Sigmoid colon (tissue), 7 donors: Measurements from ENCODE around the gene THRB. TPM values are rescaled to one million over a fixed set of nuclear protein-coding genes. Genes with fewer than 3 reads are reported as not detected.

ENCODE experiments used
- DNase-seq: peaks from one replicate; pipeline ENCODE4 v3.0.0-alpha.2; 2019
- H3K27ac ChIP-seq, 4 donors: fragments of 200-600 bp; sonication (generic); one replicate each; pipeline ENCODE4 v1.5.1; 2016 to 2019; ENCODE audit warnings: mild to moderate bottlenecking in 1 of 4
- H3K27me3 ChIP-seq, 3 donors: fragments of 200-600 bp; sonication (generic); one replicate each; pipeline ENCODE4 v1.5.1; 2019; ENCODE audit warnings: mild to moderate bottlenecking in 1 of 3
- H3K36me3 ChIP-seq, 4 donors: fragments of 200-600 bp; sonication (generic); one replicate each; pipeline ENCODE4 v1.5.1; 2016 to 2019
- H3K4me1 ChIP-seq, 4 donors: fragments of 200-600 bp; sonication (generic); one replicate each; pipeline ENCODE4 v1.5.1; 2017 to 2019
- H3K4me3 ChIP-seq, 4 donors: fragments of 200-600 bp; sonication (generic); one replicate each; pipeline ENCODE4 v1.5.1; 2017 to 2019; ENCODE audit warnings: mild to moderate bottlenecking in 2 of 4, moderate library complexity in 1 of 4
- H3K9me3 ChIP-seq, 4 donors: fragments of 200-600 bp in 3 of 4; sonication (generic) in 3 of 4; one replicate each; pipeline versions ENCODE4 v1.5.1 to v1.6.1; 2013 to 2019
- EP300 ChIP-seq, 4 donors: sonication (generic); formaldehyde crosslinking; IDR thresholded peaks; one replicate each; pipeline ENCODE4 v1.6.1; 2017; ENCODE audit warnings: antibody characterized with exemption in 4 of 4
- POLR2A ChIP-seq, 2 donors: fragments of 450-650 bp; IDR thresholded peaks; one replicate each; pipeline ENCODE4 v1.6.1; 2016; ENCODE audit warnings: antibody characterized with exemption in 2 of 2, mild to moderate bottlenecking in 2 of 2, moderate library complexity in 2 of 2
- POLR2AphosphoS5 ChIP-seq, 4 donors: sonication (generic); formaldehyde crosslinking; IDR thresholded peaks; one replicate each; pipeline ENCODE4 v1.6.1; 2017; ENCODE audit warnings: antibody characterized with exemption in 4 of 4
- WGBS, 2 donors: extraction: QIAGEN DNeasy Blood & Tissue Kit; methylation state at CpG; one replicate each; pipeline ENCODE4 v1.1.7; 2013; 5-methylcytosine and 5-hydroxymethylcytosine counted together
- intact Hi-C: fragments of 100-400 bp; cut with DNase I; formaldehyde crosslinking; loops from one replicate; pipeline ENCODE4 v1.15.1; 2023
- polyA plus RNA-seq, 3 donors: library from polyadenylated mRNA; stranded (reverse); fragments of 200-250 nt; gene quantifications; one replicate each; pipeline ENCODE4 v1.2.3, GENCODE V29; 2013
- total RNA-seq, 4 donors: library from RNA; depleted of rRNA; stranded (reverse); fragments of >200 nt; gene quantifications; one replicate each; pipeline ENCODE4 v1.1.0, GENCODE V29; 2016
- TF ChIP-seq, protein P1 (sequence below), 4 experiments: fragments of 450-650 bp in 3 of 4; fragments of 200-600 bp in 1 of 4; IDR thresholded peaks; one replicate each; pipeline ENCODE4 v1.5.1; 2016 to 2019; ENCODE audit warnings: antibody characterized with exemption in 4 of 4, mild to moderate bottlenecking in 3 of 4, moderate library complexity in 2 of 4
- donor health status: healthy with polysubstance abuse.
- donor health status: Bipolar disorder and iron deficiency.
- donor health status: healthy.

The THRB gene
- total RNA-seq (10 to 100 TPM; 29.7 to 49.5 (median 35.6) TPM), polyA plus RNA-seq (10 to 100 TPM in 2 of 3 donors, 1 to 10 TPM in 1; 7.2 to 10.6 (median 10.2) TPM)

DNA sequence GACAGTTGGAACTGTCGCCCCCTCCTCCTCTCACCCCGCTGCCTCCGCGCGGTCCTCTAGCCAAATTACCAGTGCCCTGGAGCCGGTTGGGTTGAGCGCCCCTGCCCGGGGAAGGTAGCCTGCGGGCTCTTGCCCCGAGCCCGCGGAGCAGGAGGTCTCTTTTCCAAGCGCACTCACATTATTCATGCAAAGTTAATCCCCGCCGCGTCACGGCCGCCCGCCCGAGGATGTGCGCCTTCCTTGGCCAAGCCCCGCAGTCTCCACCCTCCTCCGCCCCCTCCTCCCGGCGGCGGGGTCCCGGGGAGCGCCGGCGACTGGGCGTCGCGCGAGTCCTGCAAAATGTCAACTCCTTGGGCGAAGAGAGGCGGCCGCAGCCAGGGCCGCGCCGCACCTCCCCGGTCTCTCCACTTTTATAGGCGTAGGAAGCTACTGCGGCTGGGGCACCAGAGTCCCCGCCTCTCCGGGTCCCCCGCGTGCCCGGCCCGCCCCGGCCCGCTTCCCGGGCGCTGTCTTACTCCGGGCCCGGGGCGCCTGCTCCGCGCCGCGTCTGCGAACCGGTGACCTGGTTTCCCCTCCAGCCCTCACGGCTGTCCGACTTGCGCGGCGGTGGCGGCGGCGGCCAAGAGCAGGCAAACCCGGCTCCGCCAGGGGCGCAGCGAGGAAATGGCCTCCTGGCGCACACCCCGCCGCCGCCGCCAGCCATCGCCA, at the start of gene THRB:
Gene THRB, minus strand, starts transcription at position 233 of the 708 bp plus-strand sequence.
- intact Hi-C loops, result loop anchor here (2.0 to 10.0 kb wide), 5 partner anchors 127 to 430 kb away; no protein-coding TSS in a partner anchor
- Histone ChIP-seq H3K4me1 (peaks cover 0 to 47% (median 44%) of the 10 kb centered on the region in 4 donors), H3K27ac (peak within 1 kb of the TSS; percentile 89 to 97 (median 94)), H3K4me3 (peak within 1 kb of the TSS; percentile 61 to 91 (median 72)), H3K9me3 (no peaks in the 10 kb centered on the region), H3K27me3 (no peaks in the 10 kb centered on the region), H3K36me3 (no peaks in the 10 kb centered on the region)
- WGBS, 2 donors, result 0 to 1% methylated on average over 80 of the region's 80 CpGs
- peak; percentile 87 for DNase-seq
- TF ChIP-seq, protein P1, sequence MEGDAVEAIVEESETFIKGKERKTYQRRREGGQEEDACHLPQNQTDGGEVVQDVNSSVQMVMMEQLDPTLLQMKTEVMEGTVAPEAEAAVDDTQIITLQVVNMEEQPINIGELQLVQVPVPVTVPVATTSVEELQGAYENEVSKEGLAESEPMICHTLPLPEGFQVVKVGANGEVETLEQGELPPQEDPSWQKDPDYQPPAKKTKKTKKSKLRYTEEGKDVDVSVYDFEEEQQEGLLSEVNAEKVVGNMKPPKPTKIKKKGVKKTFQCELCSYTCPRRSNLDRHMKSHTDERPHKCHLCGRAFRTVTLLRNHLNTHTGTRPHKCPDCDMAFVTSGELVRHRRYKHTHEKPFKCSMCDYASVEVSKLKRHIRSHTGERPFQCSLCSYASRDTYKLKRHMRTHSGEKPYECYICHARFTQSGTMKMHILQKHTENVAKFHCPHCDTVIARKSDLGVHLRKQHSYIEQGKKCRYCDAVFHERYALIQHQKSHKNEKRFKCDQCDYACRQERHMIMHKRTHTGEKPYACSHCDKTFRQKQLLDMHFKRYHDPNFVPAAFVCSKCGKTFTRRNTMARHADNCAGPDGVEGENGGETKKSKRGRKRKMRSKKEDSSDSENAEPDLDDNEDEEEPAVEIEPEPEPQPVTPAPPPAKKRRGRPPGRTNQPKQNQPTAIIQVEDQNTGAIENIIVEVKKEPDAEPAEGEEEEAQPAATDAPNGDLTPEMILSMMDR (IDR thresholded peaks at IDR 0.05), result peak in 2 of 4 experiments; percentile 6 to 42
- TF ChIP-seq EP300 (IDR thresholded peaks at IDR 0.05), result no peak
- peak; percentile 38 to 64 for TF ChIP-seq POLR2A (IDR thresholded peaks at IDR 0.05)
- TF ChIP-seq POLR2AphosphoS5 (IDR thresholded peaks at IDR 0.05), result peak; percentile 43 to 82 (median 71)

DNA sequence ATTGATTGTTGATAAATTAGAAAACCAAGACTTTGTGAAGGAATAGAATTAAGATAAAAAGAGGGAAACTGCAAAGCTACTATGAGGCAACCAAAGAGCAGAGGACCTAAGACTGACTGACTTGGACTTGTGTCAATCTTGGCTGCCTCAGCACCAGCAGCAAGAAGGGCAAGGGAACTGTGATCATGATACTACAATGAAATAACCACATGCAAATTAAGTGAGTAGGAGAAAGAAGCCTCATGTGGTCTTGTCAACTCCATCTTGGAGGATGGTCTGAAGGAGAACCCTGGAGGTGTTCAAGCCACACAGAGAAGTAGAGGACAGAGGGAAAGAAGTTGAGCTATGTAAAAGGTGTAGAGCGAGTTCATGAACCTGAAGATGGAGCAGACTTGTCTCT, 47.3 kb upstream of the THRB start:
- no peak overlapping the region for H3K27ac ChIP-seq
- no peak overlapping the region for H3K4me3 ChIP-seq
- intact Hi-C loops, result no loop called here
- peaks cover 0 to 32% (median 13%) of the 10 kb centered on the region in 4 donors for H3K4me1 ChIP-seq
- H3K9me3 ChIP-seq, result no peaks in the 10 kb centered on the region
- no peaks in the 10 kb centered on the region for H3K27me3 ChIP-seq
- 96% methylated on average over 1 of the region's 1 CpG for WGBS, 2 donors
- DNase-seq, result no peak
- TF ChIP-seq POLR2AphosphoS5 (IDR thresholded peaks at IDR 0.05), result no peak
- TF ChIP-seq EP300 (IDR thresholded peaks at IDR 0.05), result no peak
- TF ChIP-seq, protein P1 (IDR thresholded peaks at IDR 0.05), result no peak
- TF ChIP-seq POLR2A (IDR thresholded peaks at IDR 0.05), result no peak
- H3K36me3 ChIP-seq, result no peaks in the 10 kb centered on the region

DNA sequence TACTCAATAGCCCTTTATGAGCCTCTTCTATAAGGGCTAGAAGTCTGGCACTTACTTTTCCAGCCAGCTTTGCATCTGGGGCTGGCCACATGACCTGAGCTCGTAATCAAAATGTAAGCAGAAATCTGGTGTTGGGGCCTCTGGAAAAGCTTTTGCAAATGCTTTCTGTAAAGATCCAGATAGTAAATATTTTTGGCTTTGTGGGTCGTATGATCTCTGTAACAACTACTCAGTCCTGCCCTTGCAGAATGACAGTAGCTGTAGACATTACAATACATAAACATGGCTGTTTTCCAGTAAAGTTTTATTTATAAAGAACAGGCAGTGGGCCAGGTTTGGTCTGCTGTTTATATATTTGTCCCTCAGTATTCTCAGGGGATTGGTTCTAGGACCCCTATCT, 46.2 kb upstream of the THRB start:
- Histone ChIP-seq H3K27ac (no peak overlapping the region), H3K36me3 (no peaks in the 10 kb centered on the region), H3K4me1 (peaks cover 0 to 32% (median 10%) of the 10 kb centered on the region in 4 donors), H3K4me3 (no peak overlapping the region), H3K9me3 (no peaks in the 10 kb centered on the region), H3K27me3 (no peaks in the 10 kb centered on the region)
- intact Hi-C loops, result no loop called here
- WGBS, 2 donors, result 77 to 84% methylated on average over 2 of the region's 2 CpGs
- DNase-seq, result no peak
- TF ChIP-seq EP300 (IDR thresholded peaks at IDR 0.05) (no peak), POLR2A (IDR thresholded peaks at IDR 0.05) (no peak), POLR2AphosphoS5 (IDR thresholded peaks at IDR 0.05) (no peak)
- TF ChIP-seq, protein P1 (IDR thresholded peaks at IDR 0.05), result no peak

DNA sequence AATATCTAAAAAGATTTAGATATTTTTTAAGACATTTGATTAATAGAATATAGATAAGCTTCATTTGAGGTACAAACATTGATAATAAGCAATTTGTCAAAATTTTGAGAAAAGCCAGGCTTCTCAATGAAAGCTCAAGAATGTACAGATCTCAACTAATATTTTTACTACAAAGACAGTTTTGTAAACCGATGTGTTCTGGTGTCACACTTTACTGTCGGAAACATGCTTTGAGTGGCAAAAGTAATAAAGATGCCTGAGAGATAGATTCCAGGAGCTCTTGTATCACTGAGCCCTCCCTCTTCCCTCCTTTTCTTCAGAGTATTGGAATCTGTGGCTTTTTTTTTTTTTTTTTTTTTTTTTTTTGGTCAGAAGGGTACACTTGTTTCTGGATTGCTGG, 45.0 kb upstream of the THRB start:
- peak overlapping the region in 1 of 4 donors; percentile 41 for H3K27ac ChIP-seq
- no peaks in the 10 kb centered on the region for H3K9me3 ChIP-seq
- no peaks in the 10 kb centered on the region for H3K36me3 ChIP-seq
- intact Hi-C loops, result no loop called here
- TF ChIP-seq POLR2AphosphoS5 (IDR thresholded peaks at IDR 0.05) (peak in 3 of 4 donors; percentile 14 to 82 (median 74)), EP300 (IDR thresholded peaks at IDR 0.05) (peak in 1 of 4 donors; percentile 24), POLR2A (IDR thresholded peaks at IDR 0.05) (no peak)
- TF ChIP-seq, protein P1 (IDR thresholded peaks at IDR 0.05), result no peak
- peaks cover 0 to 28% (median 8%) of the 10 kb centered on the region in 4 donors for H3K4me1 ChIP-seq
- no peaks in the 10 kb centered on the region for H3K27me3 ChIP-seq
- WGBS, 2 donors, result 85 to 94% methylated on average over 2 of the region's 2 CpGs
- no peak for DNase-seq
- H3K4me3 ChIP-seq, result no peak overlapping the region
